IPS DF 19.7 (cell line): ENCODE results near the gene GAA.
A peak's percentile ranks its signal among the peaks of the same experiment; 100 is the strongest.

Experiments used
- DNase-seq: peaks from one replicate; pipeline ENCODE4 v3.0.0-alpha.2; 2013; ENCODE audit warnings: low read depth, low spot score

The GAA gene

DNA sequence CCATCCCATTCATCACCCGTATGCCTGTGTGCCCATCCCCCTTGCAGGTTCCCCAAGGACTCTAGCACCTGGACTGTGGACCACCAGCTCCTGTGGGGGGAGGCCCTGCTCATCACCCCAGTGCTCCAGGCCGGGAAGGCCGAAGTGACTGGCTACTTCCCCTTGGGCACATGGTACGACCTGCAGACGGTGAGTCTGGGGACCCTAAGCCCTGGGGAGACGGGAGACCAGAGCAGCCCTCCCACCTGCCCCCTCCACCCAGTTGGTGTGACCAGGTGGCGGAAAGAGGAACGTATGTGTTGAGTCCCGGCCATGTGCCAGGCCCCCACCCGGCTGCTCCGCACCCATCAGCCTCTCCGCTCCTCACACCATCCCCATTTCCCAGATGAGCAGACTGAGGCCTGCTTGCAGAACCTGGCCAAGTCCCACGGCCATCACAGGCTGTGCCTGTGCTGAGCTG is 15.6 kb downstream of the GAA start:
- no peak for DNase-seq

- DNase-seq, result no peak
Measured at GRCh38 chr17:80117491-80118401, 16.4 kb downstream of the GAA start.

DNA sequence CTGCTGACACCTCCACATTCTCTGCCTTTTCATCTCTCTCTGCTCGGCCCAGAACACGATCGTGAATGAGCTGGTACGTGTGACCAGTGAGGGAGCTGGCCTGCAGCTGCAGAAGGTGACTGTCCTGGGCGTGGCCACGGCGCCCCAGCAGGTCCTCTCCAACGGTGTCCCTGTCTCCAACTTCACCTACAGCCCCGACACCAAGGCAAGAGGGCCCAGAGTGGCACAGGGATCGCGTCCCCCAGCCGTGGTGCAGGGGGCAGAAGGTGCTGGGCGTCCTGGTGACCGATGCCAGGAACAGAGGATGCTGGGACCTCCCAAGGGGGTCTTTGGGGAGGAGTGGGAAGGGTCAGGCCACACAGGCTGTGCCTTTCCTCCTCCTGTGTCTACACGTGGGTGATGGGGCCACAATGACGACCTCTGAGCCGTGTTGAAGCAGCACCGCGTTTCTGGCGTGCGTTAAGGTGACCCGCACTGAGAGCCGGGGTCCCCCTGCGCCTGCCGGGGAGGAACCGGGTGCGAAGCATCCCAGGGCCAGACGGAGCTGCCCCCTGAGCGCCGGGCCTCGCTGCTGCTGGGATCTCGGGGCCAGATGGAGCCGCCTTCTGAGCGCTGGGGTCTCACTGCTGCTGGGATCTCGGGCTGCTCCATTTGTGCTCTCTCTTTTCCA is 17.4 kb downstream of the GAA start:
- no peak for DNase-seq

GRCh38 chr17:80119271-80119791 is 17.9 kb downstream of the GAA start:
- DNase-seq, result no peak

DNA sequence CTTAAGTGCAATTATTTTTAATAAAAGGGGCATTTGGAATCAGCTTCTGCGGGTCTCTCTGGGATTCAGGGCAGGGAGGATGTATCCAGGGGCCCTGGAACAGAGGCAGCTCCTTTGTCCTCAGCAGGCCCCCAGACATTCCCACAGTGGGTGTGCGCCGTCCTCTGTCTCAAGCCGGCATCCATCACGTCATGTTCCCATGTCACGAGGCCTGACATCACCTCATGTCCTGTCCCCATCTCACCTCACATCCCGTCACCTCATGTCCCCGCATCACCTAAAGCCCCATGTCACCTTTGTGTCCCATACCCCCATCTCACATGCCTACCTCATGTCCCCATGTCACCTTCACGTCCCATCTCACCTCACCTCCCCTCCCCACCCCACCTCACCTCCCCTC is 18.5 kb downstream of the GAA start:
- no peak for DNase-seq

DNA sequence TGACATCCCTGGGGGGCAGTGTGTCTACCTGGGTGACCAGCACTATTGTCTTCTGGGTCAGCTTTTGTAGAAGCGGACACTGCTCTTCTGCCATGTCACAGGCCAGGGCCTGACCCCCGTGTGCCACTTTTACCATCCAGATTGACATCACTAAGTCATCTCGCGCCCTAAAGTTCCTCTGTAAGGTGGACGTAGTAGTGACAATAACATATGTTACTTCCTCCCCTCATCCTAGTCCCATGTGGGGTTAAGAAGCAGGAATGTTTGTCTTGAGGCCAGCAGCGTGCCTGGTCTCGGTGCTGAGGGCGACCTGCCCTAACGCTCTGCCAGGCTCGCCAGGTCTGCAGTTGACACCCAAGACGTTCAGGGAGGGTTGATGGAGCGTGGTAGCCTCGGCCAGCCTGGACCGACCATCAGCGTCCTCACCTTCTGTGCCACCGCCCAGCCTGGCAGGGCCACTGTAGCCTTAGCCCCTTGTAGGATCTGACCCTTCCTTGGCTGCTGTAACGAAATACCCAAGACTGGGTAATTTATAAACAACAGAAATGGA is 20.7 kb downstream of the GAA start:
- no peak for DNase-seq

DNA sequence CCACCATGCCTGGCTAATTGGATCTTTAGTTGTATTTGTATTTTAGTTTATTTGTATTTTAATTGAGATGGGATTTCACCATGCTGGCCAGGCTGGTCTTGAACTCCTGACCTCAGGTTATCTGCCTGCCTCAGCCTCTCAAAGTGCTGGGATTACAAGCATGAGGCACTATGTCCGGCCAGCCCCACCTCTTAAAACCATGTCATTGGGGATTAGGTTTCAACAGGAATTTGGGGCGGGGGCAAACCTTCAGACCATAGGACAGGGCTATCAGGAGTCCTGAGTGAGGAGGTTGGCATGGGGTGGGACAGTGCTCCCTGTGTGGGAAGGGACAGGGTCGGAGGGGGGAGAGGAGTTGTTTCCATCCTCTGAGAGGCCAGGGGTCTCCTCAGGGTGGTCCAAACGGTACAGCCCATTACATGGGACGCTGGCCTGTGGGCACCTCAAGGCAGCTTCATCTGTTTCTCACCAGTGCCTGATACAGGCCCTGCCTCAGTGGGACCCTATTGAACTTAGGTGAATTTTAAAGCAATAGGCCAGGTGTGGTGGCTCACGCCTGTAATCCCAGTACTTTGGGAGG is 21.6 kb downstream of the GAA start:
- no peak for DNase-seq

- no peak for DNase-seq
Measured at GRCh38 chr17:80123791-80124190, 22.4 kb downstream of the GAA start.

GRCh38 chr17:80124351-80124981 is 23.1 kb downstream of the GAA start:
- peak; percentile 64 for DNase-seq

GRCh38 chr17:80125656-80126448 is 24.5 kb downstream of the GAA start:
- no peak for DNase-seq

- DNase-seq, result no peak
Measured at GRCh38 chr17:80126449-80126715, 25.0 kb downstream of the GAA start.

DNA sequence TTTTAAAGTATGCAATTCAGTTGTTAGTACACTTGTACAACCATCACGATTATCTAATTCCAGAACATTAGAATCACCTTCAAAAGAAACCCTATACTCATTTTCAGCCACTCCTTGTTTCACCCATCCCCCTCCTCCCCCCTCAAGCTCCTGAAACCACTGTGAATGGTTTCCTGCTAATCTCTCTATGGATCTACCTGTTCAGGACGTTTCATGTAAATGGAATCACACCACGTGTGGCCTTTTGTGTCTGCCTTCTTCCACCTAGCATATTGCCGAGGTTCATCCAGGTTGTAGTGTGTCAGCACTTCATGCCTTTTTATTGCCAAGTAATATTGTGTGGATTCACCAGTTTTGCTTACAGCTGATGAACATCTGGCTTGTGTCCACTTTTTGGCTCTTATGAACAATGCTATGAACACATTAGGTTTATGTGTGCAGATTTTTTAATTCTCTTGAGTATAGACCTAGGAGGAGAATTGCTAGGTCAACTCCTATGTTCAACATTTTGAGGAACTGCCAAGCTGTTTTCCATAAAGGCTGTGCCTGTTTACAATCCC is 27.7 kb downstream of the GAA start:
- DNase-seq, result no peak

DNA sequence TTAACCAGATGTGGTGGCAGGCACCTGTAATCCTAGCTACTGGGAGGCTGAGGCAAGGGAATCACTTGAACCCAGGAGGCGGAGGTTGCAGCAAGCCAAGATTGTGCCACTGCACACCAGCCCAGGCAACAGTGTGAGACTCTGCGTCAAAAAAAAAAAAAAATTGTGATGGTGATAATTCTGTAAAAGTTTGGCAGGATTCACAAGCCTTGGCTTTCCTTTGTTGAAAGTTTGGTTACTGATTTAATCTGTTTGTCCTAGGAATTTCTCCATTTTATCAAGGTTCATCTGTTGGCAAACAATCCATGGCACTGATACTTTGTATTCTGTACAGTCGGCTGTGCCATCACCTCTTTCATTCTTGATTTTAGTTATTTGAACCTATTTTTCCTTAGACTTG is 29.6 kb downstream of the GAA start:
- no peak for DNase-seq

DNA sequence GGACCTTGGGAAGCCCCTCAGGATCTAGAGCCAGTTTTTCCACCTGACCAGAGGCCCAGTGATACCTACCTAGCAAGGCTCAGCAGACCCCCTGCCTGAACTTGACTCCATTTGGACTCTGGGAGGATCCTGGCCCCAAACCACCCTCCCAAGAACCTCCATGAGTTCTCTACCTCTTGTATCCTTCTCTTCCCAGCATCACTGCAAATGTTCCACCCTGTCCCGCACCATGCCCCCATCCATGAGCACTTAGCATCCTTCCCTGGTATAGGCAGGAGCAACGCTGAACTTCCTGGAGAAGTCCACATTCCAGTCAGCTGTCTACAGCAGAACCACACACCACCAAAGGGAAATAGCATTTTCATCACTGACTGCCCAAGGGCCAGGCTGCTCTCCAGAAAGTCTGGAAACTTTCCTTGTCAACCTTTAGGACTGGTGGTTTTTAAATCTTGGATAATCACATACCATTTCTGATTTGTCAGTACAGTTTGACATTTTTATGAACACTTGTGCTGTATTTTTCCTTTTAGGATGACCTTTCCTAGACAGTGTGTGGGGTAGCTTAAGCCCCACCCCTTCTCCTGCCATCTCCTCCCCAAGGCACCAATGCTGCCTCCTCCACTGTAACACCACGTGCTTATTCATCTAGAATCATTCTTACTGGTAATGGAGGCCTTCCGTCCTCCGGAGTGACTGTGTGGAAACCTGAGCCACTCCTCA is 31.7 kb downstream of the GAA start:
- DNase-seq, result no peak

DNA sequence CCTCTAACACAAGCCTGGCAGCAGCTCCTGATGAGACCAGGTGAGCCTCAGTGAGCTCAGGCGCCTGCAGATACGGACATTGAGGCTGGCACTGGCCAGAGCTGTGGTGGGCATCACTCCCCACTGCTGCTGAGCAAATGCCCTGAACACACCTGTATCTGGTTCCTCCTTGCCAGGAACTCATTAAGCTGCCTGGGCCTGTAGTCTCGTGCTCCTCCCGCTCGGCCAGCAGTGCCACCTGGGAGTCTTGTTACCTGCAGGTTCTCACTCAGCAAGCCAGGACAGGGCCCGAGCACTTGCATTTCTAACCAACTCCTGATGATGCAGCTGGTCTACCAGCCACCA is 32.2 kb downstream of the GAA start:
- DNase-seq, result no peak

DNA sequence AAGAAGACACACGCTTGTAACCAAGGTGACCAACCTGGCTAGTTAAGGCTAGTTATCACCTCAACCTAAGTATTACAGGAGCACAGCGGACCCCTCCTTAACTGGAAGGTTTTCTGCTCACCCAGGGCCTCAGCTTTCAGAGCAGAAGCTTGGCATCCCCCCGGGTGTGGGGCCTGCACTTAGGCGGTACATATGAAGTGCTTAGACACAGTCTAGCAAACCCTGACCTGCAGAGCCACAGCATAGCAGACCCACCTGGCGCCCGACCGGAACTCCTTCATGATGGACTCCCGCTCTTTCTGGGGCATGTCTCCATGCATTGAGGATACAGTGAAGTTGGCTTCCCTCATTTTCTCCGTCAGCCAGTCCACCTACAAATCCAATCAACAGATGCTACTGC is 35.8 kb downstream of the GAA start:
- no peak for DNase-seq

- DNase-seq, result no peak
Measured at GRCh38 chr17:80138856-80139426, 37.6 kb downstream of the GAA start.

DNA sequence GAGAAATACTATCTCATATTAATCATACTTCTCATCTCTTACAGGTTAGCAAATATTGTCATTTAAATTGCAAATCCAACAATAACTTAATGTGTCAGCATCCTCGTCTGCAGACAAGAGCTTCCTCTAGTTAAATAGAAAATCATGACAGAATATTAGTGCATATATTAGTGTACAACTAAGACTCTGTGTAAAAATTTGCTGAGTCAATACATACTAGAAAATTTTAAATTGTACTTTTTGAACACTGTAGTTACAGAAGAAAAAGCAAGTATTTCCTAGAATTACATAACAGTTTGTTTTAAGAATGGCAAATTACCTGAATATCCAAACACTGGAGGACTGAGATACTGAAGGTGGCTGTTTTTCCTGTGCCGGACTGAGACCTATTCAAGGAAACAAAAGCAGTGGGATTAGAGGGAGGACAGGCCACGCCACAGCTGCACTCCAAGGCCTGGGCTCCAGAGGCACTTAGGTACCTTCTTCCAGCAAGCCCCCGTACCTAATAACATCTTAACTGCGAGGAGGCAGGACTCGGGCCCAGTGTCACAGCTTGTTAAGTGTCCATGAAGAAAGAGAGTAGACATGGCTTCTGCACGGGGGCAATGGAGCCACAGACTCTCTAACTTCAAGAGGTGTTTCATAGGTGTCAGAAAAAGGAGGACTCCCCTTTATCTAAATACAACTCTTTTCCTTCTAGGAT is 40.2 kb downstream of the GAA start:
- DNase-seq, result no peak

GRCh38 chr17:80142929-80143328 is 41.5 kb downstream of the GAA start:
- DNase-seq, result no peak
